ENCODE measurements around the gene SOX6. TPM values are rescaled to one million over a fixed set of nuclear protein-coding genes. Genes with fewer than 3 reads are reported as not detected.

Gene SOX6
- total RNA-seq, 1 donor from 2014 or later, result 7.6 TPM

DNA sequence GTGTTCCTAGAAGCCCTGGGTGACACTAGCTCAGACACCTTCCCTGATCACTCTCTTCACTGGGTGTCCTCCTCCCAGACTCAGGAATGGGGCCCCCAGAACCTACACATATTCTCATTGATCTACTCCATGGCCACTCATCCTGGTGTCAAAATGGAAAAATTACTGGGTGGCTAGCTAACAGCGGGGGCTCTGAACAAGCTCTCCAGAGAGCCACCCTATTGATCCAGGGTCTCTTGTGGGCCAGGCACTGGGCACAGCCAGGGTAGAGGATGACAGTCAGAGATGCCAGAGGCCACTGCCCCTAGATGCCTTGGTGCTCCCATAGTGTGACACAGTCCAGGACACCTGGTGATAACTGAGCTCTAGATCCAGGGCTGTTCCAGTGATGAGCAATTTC is 393.1 kb downstream of the SOX6 start:
- H2AFZ ChIP-seq (replicated peaks), result no peak overlapping the region
- H3K4me3 Mint-ChIP-seq, result no peak overlapping the region
- no peak overlapping the region for H3K27ac Mint-ChIP-seq
- TF ChIP-seq EZH2 (IDR thresholded peaks at IDR 0.05) (no peak), EZH2phosphoT487 (IDR thresholded peaks at IDR 0.05) (no peak)
- TF ChIP-seq, protein P1, sequence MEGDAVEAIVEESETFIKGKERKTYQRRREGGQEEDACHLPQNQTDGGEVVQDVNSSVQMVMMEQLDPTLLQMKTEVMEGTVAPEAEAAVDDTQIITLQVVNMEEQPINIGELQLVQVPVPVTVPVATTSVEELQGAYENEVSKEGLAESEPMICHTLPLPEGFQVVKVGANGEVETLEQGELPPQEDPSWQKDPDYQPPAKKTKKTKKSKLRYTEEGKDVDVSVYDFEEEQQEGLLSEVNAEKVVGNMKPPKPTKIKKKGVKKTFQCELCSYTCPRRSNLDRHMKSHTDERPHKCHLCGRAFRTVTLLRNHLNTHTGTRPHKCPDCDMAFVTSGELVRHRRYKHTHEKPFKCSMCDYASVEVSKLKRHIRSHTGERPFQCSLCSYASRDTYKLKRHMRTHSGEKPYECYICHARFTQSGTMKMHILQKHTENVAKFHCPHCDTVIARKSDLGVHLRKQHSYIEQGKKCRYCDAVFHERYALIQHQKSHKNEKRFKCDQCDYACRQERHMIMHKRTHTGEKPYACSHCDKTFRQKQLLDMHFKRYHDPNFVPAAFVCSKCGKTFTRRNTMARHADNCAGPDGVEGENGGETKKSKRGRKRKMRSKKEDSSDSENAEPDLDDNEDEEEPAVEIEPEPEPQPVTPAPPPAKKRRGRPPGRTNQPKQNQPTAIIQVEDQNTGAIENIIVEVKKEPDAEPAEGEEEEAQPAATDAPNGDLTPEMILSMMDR (IDR thresholded peaks at IDR 0.05), result no peak
- peaks cover 7% of the 10 kb centered on the region for H3K27me3 Mint-ChIP-seq (ENCODE audit: insufficient read depth, low read depth)
- no peaks in the 10 kb centered on the region for H3K36me3 ChIP-seq
- no peak overlapping the region for H3K4me2 ChIP-seq
- peaks cover 5% of the 10 kb centered on the region for H3F3A ChIP-seq (ENCODE audit: low read depth)
- H3K9me3 ChIP-seq (ENCODE audit: low read depth), result no peaks in the 10 kb centered on the region
- no peak overlapping the region for H3K4me3 ChIP-seq
- no peaks in the 10 kb centered on the region for H4K20me1 ChIP-seq (ENCODE audit: low read depth)
- H3K36me3 Mint-ChIP-seq, result no peaks in the 10 kb centered on the region
- no peak overlapping the region for H3K9ac ChIP-seq
- no peaks in the 10 kb centered on the region for H3K79me2 ChIP-seq (ENCODE audit: low read depth)
- no peak for DNase-seq (ENCODE audit: low spot score)
- H3K27me3 ChIP-seq, result no peaks in the 10 kb centered on the region
- H3K4me1 Mint-ChIP-seq, result peaks cover 14% of the 10 kb centered on the region
- no peak overlapping the region for H3K27ac ChIP-seq
- H3K4me1 ChIP-seq, result peaks cover 5% of the 10 kb centered on the region
- no peaks in the 10 kb centered on the region for H3K9me3 Mint-ChIP-seq

DNA sequence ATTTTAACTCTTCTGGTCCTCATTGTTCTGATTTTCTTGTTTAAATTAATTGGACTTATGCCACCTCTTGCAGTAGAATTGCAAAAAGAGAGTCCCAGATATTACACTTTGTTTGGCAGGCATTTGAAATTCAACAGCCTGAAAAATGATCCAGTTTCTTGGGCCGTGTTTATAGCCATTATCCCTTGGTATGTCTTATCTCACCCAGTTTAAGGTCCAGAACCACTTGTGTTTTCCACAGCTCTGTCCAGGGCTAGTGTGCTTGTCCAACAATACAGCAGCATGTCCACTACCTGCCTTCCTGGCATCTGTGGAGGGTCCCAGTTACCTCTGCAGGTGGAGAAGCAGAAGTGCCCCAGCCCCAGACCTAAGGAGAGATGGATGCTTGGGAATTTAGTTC is 397.4 kb downstream of the SOX6 start:
- Histone ChIP-seq H3K9ac (no peak overlapping the region), H3K27ac (no peak overlapping the region), H3K4me3 (no peak overlapping the region), H3K79me2 (ENCODE audit: low read depth) (no peaks in the 10 kb centered on the region), H3K27me3 (no peaks in the 10 kb centered on the region), H4K20me1 (ENCODE audit: low read depth) (no peaks in the 10 kb centered on the region), H3K36me3 (no peaks in the 10 kb centered on the region), H3K4me2 (no peak overlapping the region), H3K4me1 (no peaks in the 10 kb centered on the region), H3F3A (ENCODE audit: low read depth) (no peaks in the 10 kb centered on the region), H2AFZ (replicated peaks) (no peak overlapping the region), H3K9me3 (ENCODE audit: low read depth) (no peaks in the 10 kb centered on the region)
- Mint-ChIP-seq H3K27ac (no peak overlapping the region), H3K36me3 (no peaks in the 10 kb centered on the region), H3K4me3 (no peak overlapping the region), H3K9me3 (peaks cover 2% of the 10 kb centered on the region), H3K27me3 (ENCODE audit: insufficient read depth, low read depth) (peaks cover 6% of the 10 kb centered on the region), H3K4me1 (no peaks in the 10 kb centered on the region)
- TF ChIP-seq, protein P1 (IDR thresholded peaks at IDR 0.05), result no peak
- TF ChIP-seq EZH2phosphoT487 (IDR thresholded peaks at IDR 0.05) (no peak), EZH2 (IDR thresholded peaks at IDR 0.05) (no peak)
- DNase-seq (ENCODE audit: low spot score), result no peak

DNA sequence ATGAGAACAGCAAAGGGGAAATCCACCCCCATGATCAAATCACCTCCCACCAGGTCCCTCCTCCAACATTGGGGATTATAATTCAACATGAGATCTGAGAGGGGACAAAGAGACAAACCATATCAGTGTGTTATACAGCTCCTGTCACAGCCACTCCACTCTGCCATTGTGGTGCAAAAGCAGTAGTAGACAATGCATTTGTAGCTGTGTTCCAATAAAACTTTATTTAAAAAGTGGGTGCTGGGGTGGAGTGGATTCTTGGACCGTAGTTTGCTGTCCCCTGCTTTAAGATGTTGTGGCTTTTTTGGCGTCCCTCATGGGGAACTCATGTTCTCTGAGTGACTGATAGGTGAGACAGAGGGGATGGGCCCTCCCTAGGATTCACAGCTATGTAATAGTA is 399.1 kb downstream of the SOX6 start:
- H3K27ac ChIP-seq, result no peak overlapping the region
- H3K9me3 ChIP-seq (ENCODE audit: low read depth), result no peaks in the 10 kb centered on the region
- peaks cover 6% of the 10 kb centered on the region for H3K27me3 Mint-ChIP-seq (ENCODE audit: insufficient read depth, low read depth)
- H3K79me2 ChIP-seq (ENCODE audit: low read depth), result no peaks in the 10 kb centered on the region
- no peaks in the 10 kb centered on the region for H4K20me1 ChIP-seq (ENCODE audit: low read depth)
- peaks cover under 1% of the 10 kb centered on the region for H3K4me1 Mint-ChIP-seq
- no peak overlapping the region for H3K4me3 ChIP-seq
- no peaks in the 10 kb centered on the region for H3K4me1 ChIP-seq
- H3K4me3 Mint-ChIP-seq, result no peak overlapping the region
- no peak for DNase-seq (ENCODE audit: low spot score)
- no peaks in the 10 kb centered on the region for H3K27me3 ChIP-seq
- TF ChIP-seq EZH2phosphoT487 (IDR thresholded peaks at IDR 0.05), result no peak
- TF ChIP-seq, protein P1 (IDR thresholded peaks at IDR 0.05), result no peak
- TF ChIP-seq EZH2 (IDR thresholded peaks at IDR 0.05), result no peak
- H2AFZ ChIP-seq (replicated peaks), result peak overlapping the region; percentile 4
- no peaks in the 10 kb centered on the region for H3F3A ChIP-seq (ENCODE audit: low read depth)
- no peak overlapping the region for H3K9ac ChIP-seq
- no peaks in the 10 kb centered on the region for H3K36me3 Mint-ChIP-seq
- peaks cover 2% of the 10 kb centered on the region for H3K9me3 Mint-ChIP-seq
- H3K36me3 ChIP-seq, result no peaks in the 10 kb centered on the region
- no peak overlapping the region for H3K4me2 ChIP-seq
- no peak overlapping the region for H3K27ac Mint-ChIP-seq
